Progenitor cell of endocrine pancreas (in vitro differentiated cells): Measurements from ENCODE around the gene ABHD11. TPM values are rescaled to one million over a fixed set of nuclear protein-coding genes. Genes with fewer than 3 reads are reported as not detected.

Experiments used
- DNase-seq: peaks from one replicate; pipeline ENCODE4 v3.0.0; 2021; ENCODE audit warnings: low spot score; ENCODE audit not compliant: unreplicated experiment
- H3K27ac Mint-ChIP-seq: 2 replicates; pipeline ENCODE4 v1.8.0; 2021; ENCODE audit warnings: mild to moderate bottlenecking, moderate library complexity, mixed read lengths
- H3K27me3 Mint-ChIP-seq: 2 replicates; pipeline ENCODE4 v1.8.0; 2021; ENCODE audit warnings: mixed read lengths
- H3K36me3 Mint-ChIP-seq: 2 replicates; pipeline ENCODE4 v1.8.0; 2022; ENCODE audit warnings: mixed read lengths; ENCODE audit not compliant: insufficient read depth
- H3K4me1 Mint-ChIP-seq: 2 replicates; pipeline ENCODE4 v1.8.0; 2021; ENCODE audit warnings: low read depth, mixed read lengths
- H3K4me3 Mint-ChIP-seq: 2 replicates; pipeline ENCODE4 v1.8.0; 2021; ENCODE audit warnings: low read depth, mild to moderate bottlenecking, moderate library complexity, mixed read lengths
- H3K9me3 Mint-ChIP-seq: 2 replicates; pipeline ENCODE4 v1.8.0; 2021; ENCODE audit warnings: low read depth, mixed read lengths
- CTCF ChIP-seq: fragments of 200-600 bp; sonication (generic); IDR thresholded peaks from one replicate; pipeline ENCODE4 v1.5.0; 2021; ENCODE audit warnings: antibody characterized with exemption, mild to moderate bottlenecking; ENCODE audit not compliant: unreplicated experiment
- total RNA-seq: library from RNA; stranded (reverse); gene quantifications from 2 replicates; pipeline ENCODE4 v1.2.1, GENCODE V29; 2021

ABHD11 gene
- total RNA-seq, 1 donor from 2014 or later: 62.9 TPM

GRCh38 chr7:73701357-73701995, 37.1 kb downstream of the ABHD11 start:
- H3K36me3 Mint-ChIP-seq: peaks cover 21% of the 10 kb centered on the region
- no peaks in the 10 kb centered on the region for H3K9me3 Mint-ChIP-seq
- H3K27me3 Mint-ChIP-seq: no peaks in the 10 kb centered on the region
- H3K27ac Mint-ChIP-seq: no peak overlapping the region
- no peak overlapping the region for H3K4me3 Mint-ChIP-seq
- peak; percentile 65 for TF ChIP-seq CTCF
- DNase-seq: peak; percentile 47
- H3K4me1 Mint-ChIP-seq: no peaks in the 10 kb centered on the region

GRCh38 chr7:73700581-73701134, 37.9 kb downstream of the ABHD11 start:
- Mint-ChIP-seq H3K4me1 (no peaks in the 10 kb centered on the region), H3K36me3 (peaks cover 21% of the 10 kb centered on the region), H3K9me3 (no peaks in the 10 kb centered on the region), H3K27me3 (no peaks in the 10 kb centered on the region), H3K4me3 (no peak overlapping the region), H3K27ac (no peak overlapping the region)
- DNase-seq: no peak
- TF ChIP-seq CTCF: no peak

DNA sequence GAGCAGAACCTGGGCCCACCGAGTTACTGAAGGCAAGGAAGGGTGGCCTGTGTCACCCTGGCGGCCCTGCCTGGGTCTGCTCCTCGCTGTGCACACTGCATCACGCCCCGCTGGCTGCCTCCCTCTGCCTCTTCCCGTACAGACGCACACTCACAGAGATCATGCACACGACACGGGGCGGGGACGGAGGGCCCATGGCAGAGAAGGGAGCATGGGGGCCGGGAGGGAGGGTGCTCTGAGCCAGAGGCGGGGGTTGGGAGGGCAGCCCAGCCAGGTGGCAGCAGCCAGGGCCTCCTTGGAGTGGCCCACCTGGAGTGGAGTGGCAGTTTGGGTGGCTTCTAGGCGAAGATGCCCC, 38.6 kb downstream of the ABHD11 start:
- H3K9me3 Mint-ChIP-seq: no peaks in the 10 kb centered on the region

GRCh38 chr7:73699370-73700068, 39.1 kb downstream of the ABHD11 start:
- TF ChIP-seq CTCF: peak; percentile 5

More for the DNA sequence above, 38.6 kb downstream of the ABHD11 start:
- H3K27me3 Mint-ChIP-seq: no peaks in the 10 kb centered on the region
- no peak for DNase-seq
- H3K4me3 Mint-ChIP-seq: no peak overlapping the region
- H3K27ac Mint-ChIP-seq: no peak overlapping the region
- H3K36me3 Mint-ChIP-seq: peaks cover 22% of the 10 kb centered on the region
- H3K4me1 Mint-ChIP-seq: no peaks in the 10 kb centered on the region
- TF ChIP-seq CTCF: no peak

DNA sequence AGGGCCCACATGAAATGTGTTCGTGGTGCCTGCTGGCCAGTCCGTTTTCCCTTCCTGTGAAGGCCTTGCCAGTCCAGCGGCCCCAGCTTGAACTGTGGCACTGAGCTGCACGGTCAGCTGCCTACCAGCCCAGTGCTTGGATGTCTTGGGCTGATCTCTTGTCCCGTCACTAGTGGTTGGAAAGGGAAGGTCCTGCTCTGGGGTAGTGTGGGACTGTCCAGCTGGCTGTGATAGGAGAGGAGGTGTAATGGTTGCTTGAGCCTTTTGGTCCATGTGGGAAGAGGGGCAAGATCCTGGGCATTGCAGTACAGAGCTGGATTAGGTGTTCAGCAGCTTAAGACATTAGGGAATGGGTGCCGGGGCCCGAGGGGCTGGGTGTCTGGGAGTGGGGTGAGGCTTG, 40.2 kb downstream of the ABHD11 start:
- no peak overlapping the region for H3K4me3 Mint-ChIP-seq
- H3K36me3 Mint-ChIP-seq: peaks cover 29% of the 10 kb centered on the region
- no peak for TF ChIP-seq CTCF
- peak overlapping the region; percentile 22 for H3K27ac Mint-ChIP-seq
- no peaks in the 10 kb centered on the region for H3K27me3 Mint-ChIP-seq
- no peak for DNase-seq
- H3K9me3 Mint-ChIP-seq: no peaks in the 10 kb centered on the region
- no peaks in the 10 kb centered on the region for H3K4me1 Mint-ChIP-seq

More at GRCh38 chr7:73699370-73700068, 39.1 kb downstream of the ABHD11 start:
- no peak overlapping the region for H3K4me3 Mint-ChIP-seq
- H3K4me1 Mint-ChIP-seq: no peaks in the 10 kb centered on the region
- no peak overlapping the region for H3K27ac Mint-ChIP-seq
- H3K9me3 Mint-ChIP-seq: no peaks in the 10 kb centered on the region
- peaks cover 25% of the 10 kb centered on the region for H3K36me3 Mint-ChIP-seq
- no peak for DNase-seq
- H3K27me3 Mint-ChIP-seq: no peaks in the 10 kb centered on the region
